Measurements from ENCODE around the gene GDE1. TPM values are rescaled to one million over a fixed set of nuclear protein-coding genes. Genes with fewer than 3 reads are reported as not detected.

Gene GDE1
- total and polyA plus RNA-seq, 7 experiments from 2014 or later = 16.6 to 27.6 (median 21.1) TPM

DNA sequence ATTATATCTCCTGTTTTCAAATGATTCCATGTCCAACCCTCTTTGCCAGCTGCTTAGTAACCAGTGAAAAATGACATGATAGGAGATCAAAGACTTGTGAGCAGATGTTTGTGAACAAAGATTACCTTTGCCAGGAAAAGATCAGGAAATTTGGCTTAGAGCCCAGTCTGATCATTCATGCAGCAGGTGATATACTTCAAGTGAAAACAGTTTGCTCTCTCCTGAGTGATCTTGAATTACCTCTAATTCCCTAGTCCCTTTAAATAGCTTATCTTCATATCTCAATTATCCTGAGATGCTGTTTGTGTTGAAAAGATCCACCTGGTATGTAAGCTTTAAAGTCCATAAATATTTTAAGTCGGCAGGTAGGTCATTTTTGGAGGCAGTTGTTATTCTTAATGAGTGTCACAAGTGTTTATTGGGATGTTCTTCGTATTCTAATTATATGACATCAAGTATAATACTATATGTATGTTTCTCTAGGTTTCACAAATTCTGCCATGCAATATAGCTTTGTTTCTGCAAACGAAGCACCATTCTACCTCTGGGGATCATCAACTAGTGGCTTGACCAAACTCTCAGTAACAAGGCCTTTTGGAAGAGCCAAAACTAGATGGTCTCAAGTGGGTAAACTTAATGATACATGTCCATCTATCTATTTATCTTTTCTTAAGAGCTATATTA, 20.4 kb upstream of the GDE1 start:
- no peaks in the 10 kb centered on the region for H3K9me3 ChIP-seq (ENCODE audit: control insufficient read depth in 2 of 3, low read length in 3 of 3)
- no peak for DNase-seq
- no peak overlapping the region for H3K4me3 Mint-ChIP-seq
- no peaks in the 10 kb centered on the region for H3K4me1 ChIP-seq (ENCODE audit: control insufficient read depth in 2 of 2, insufficient read depth in 2 of 2, low read length in 2 of 2)
- intact Hi-C loops (cut with micrococcal nuclease) = no loop called here
- ChIA-PET POLR2A (no interaction called here), CTCF (interaction anchor here (1.1 kb wide), 1 partner anchor 365 kb away, joined by 3 read pairs; no protein-coding TSS in a partner anchor)
- no peaks in the 10 kb centered on the region for H3K27me3 ChIP-seq (ENCODE audit: control insufficient read depth in 2 of 2, insufficient read depth in 2 of 2, low read length in 2 of 2)
- no peak overlapping the region for H3K27ac ChIP-seq (ENCODE audit: low read depth, low read length)
- H3K4me1 Mint-ChIP-seq = peaks cover 0 to 14% (median 0%) of the 10 kb centered on the region in 7 donors
- H3K36me3 Mint-ChIP-seq = peaks cover 8 to 45% (median 34%) of the 10 kb centered on the region in 5 donors
- no peaks in the 10 kb centered on the region for H3K27me3 Mint-ChIP-seq
- H3K4me3 ChIP-seq (ENCODE audit: low read length) = no peak overlapping the region
- no peak for ATAC-seq
- H3K27ac Mint-ChIP-seq = no peak overlapping the region
- H3K9me3 Mint-ChIP-seq = peaks cover 0 to 1% (median 0%) of the 10 kb centered on the region in 11 donors
- peaks cover 0 to 14% (median 0%) of the 10 kb centered on the region in 3 experiments for H3K36me3 ChIP-seq (ENCODE audit: control insufficient read depth in 2 of 3, insufficient read depth in 3 of 3, low read length in 3 of 3)

DNA sequence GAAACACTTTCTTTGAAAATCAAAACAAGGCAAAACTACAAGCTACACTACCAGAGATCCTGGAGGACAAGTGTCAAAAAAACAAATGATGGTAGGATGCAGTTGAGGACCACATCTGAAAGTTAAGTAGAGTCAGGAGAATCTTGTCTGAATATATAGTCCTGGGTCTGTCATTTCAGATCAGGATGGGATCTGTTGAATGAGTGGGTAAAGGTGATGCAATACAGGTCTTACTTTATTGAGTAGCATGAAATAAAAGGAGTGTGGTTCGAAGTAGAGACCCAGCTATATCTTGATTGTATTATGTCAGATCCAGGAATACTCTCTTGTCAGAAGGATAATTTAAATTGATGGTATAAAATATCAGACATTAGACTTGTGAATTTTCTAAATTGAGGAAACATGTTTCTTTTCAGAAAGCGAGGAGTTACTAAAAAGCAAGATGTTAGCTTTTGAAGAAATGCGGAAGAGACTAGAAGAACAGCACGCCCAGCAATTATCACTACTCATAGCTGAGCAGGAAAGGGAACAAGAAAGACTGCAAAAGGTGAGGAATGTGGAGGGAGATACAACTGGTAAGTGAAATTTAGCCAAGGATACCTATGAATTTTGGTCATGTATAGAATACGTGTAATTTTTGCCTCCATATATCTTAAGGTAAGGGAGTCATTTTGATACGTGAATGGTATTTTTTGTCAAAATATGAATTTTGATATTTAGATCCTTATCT, 18.5 kb upstream of the GDE1 start:
- H3K36me3 Mint-ChIP-seq = peaks cover 8 to 63% (median 44%) of the 10 kb centered on the region in 5 donors
- H3K27ac Mint-ChIP-seq = no peak overlapping the region
- ChIA-PET POLR2A (no interaction called here), CTCF (no interaction called here)
- intact Hi-C loops (cut with micrococcal nuclease) = no loop called here
- DNase-seq (no peak), ATAC-seq (no peak)
- H3K4me1 Mint-ChIP-seq = peaks cover 0 to 14% (median 0%) of the 10 kb centered on the region in 7 donors
- H3K9me3 ChIP-seq (ENCODE audit: control insufficient read depth in 2 of 3, low read length in 3 of 3) = no peaks in the 10 kb centered on the region
- H3K4me3 Mint-ChIP-seq = no peak overlapping the region
- no peaks in the 10 kb centered on the region for H3K27me3 Mint-ChIP-seq
- no peak overlapping the region for H3K27ac ChIP-seq (ENCODE audit: low read depth, low read length)
- no peaks in the 10 kb centered on the region for H3K27me3 ChIP-seq (ENCODE audit: control insufficient read depth in 2 of 2, insufficient read depth in 2 of 2, low read length in 2 of 2)
- no peak overlapping the region for H3K4me3 ChIP-seq (ENCODE audit: low read length)
- H3K4me1 ChIP-seq (ENCODE audit: control insufficient read depth in 2 of 2, insufficient read depth in 2 of 2, low read length in 2 of 2) = no peaks in the 10 kb centered on the region
- peaks cover 0 to 24% (median 3%) of the 10 kb centered on the region in 3 experiments for H3K36me3 ChIP-seq (ENCODE audit: control insufficient read depth in 2 of 3, insufficient read depth in 3 of 3, low read length in 3 of 3)
- peaks cover 0 to 1% (median 0%) of the 10 kb centered on the region in 11 donors for H3K9me3 Mint-ChIP-seq

DNA sequence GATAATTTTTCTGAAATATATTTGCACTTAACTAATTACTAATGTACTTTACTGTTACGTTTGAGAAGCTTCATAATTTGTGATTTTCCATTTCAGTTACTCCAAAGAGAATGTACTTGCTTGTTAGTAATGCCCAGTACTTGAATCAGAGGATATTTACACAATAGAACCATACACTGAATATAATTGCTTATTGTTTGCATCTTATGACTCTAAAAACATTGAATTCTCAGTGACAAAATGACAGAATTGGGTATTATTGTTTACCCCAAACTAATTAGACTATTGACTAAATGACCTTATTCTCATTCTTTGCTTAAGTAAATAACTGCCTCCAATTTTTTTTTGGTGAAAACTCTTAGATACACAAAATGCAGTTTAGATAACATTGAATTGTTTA, 10.7 kb upstream of the GDE1 start:
- Mint-ChIP-seq H3K36me3 (peaks cover 0 to 45% (median 21%) of the 10 kb centered on the region in 5 donors), H3K4me1 (peaks cover 0 to 14% (median 0%) of the 10 kb centered on the region in 7 donors), H3K27ac (no peak overlapping the region), H3K4me3 (no peak overlapping the region), H3K9me3 (no peaks in the 10 kb centered on the region), H3K27me3 (no peaks in the 10 kb centered on the region)
- no peaks in the 10 kb centered on the region for H3K9me3 ChIP-seq (ENCODE audit: control insufficient read depth in 2 of 3, low read length in 3 of 3)
- ChIA-PET POLR2A (no interaction called here), CTCF (no interaction called here)
- DNase-seq (no peak), ATAC-seq (no peak)
- H3K27ac ChIP-seq (ENCODE audit: low read depth, low read length) = no peak overlapping the region
- peaks cover 0 to 26% (median 8%) of the 10 kb centered on the region in 3 experiments for H3K36me3 ChIP-seq (ENCODE audit: control insufficient read depth in 2 of 3, insufficient read depth in 3 of 3, low read length in 3 of 3)
- no peaks in the 10 kb centered on the region for H3K4me1 ChIP-seq (ENCODE audit: control insufficient read depth in 2 of 2, insufficient read depth in 2 of 2, low read length in 2 of 2)
- H3K27me3 ChIP-seq (ENCODE audit: control insufficient read depth in 2 of 2, insufficient read depth in 2 of 2, low read length in 2 of 2) = no peaks in the 10 kb centered on the region
- no peak overlapping the region for H3K4me3 ChIP-seq (ENCODE audit: low read length)
- intact Hi-C loops (cut with micrococcal nuclease) = no loop called here

DNA sequence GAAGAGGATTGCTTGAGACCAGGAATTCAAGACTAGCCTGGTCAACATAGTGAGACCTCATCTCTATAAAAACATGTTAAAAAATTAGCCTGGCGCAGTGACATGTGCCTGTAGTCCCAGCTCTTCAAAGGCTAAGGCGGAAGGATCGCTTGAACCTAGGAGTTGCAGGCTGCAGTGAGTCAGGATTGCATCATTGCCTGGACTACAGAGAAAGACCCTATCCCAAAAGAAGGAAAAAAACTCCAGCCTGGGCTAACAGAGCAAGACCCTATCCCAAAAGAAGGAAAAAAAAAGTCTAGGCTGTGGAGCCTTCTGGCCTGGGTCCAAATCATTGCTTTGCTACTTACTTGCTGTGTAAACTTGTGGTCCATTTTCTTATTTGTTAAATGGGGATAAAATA, 6.8 kb upstream of the GDE1 start:
- no peak overlapping the region for H3K27ac ChIP-seq (ENCODE audit: low read depth, low read length)
- Mint-ChIP-seq H3K4me3 (no peak overlapping the region), H3K4me1 (peaks cover 13 to 35% (median 19%) of the 10 kb centered on the region in 7 donors), H3K9me3 (no peaks in the 10 kb centered on the region), H3K27me3 (no peaks in the 10 kb centered on the region), H3K36me3 (peaks cover 2 to 26% (median 17%) of the 10 kb centered on the region in 5 donors), H3K27ac (no peak overlapping the region)
- ATAC-seq = no peak
- ChIA-PET CTCF (no interaction called here), POLR2A (no interaction called here)
- intact Hi-C loops (cut with micrococcal nuclease) = loop anchor here in 1 of 2 donors (10.0 kb wide), 1 partner anchor 1976 kb away; no protein-coding TSS in a partner anchor
- peaks cover 0 to 10% of the 10 kb centered on the region in 2 donors for H3K4me1 ChIP-seq (ENCODE audit: control insufficient read depth in 2 of 2, insufficient read depth in 2 of 2, low read length in 2 of 2)
- no peaks in the 10 kb centered on the region for H3K27me3 ChIP-seq (ENCODE audit: control insufficient read depth in 2 of 2, insufficient read depth in 2 of 2, low read length in 2 of 2)
- H3K4me3 ChIP-seq (ENCODE audit: low read length) = no peak overlapping the region
- H3K9me3 ChIP-seq (ENCODE audit: control insufficient read depth in 2 of 3, low read length in 3 of 3) = no peaks in the 10 kb centered on the region
- DNase-seq = no peak
- peaks cover 0 to 21% (median 4%) of the 10 kb centered on the region in 3 experiments for H3K36me3 ChIP-seq (ENCODE audit: control insufficient read depth in 2 of 3, insufficient read depth in 3 of 3, low read length in 3 of 3)

GRCh38 chr16:19527161-19527560, 5.3 kb upstream of the GDE1 start:
- DNase-seq (no peak), ATAC-seq (no peak)
- H3K9me3 Mint-ChIP-seq = no peaks in the 10 kb centered on the region
- peaks cover 17 to 34% (median 27%) of the 10 kb centered on the region in 7 donors for H3K4me1 Mint-ChIP-seq
- no peaks in the 10 kb centered on the region for H3K27me3 Mint-ChIP-seq
- POLR2A ChIA-PET = no interaction called here
- Histone ChIP-seq H3K4me3 (ENCODE audit: low read length) (no peak overlapping the region), H3K4me1 (ENCODE audit: control insufficient read depth in 2 of 2, insufficient read depth in 2 of 2, low read length in 2 of 2) (peaks cover 5 to 20% of the 10 kb centered on the region in 2 donors), H3K36me3 (ENCODE audit: control insufficient read depth in 2 of 3, insufficient read depth in 3 of 3, low read length in 3 of 3) (peaks cover 0 to 16% (median 0%) of the 10 kb centered on the region in 3 experiments), H3K27ac (ENCODE audit: low read depth, low read length) (no peak overlapping the region), H3K9me3 (ENCODE audit: control insufficient read depth in 2 of 3, low read length in 3 of 3) (no peaks in the 10 kb centered on the region), H3K27me3 (ENCODE audit: control insufficient read depth in 2 of 2, insufficient read depth in 2 of 2, low read length in 2 of 2) (no peaks in the 10 kb centered on the region)
- H3K36me3 Mint-ChIP-seq = peaks cover 2 to 18% (median 10%) of the 10 kb centered on the region in 5 donors
- CTCF ChIA-PET = no interaction called here
- intact Hi-C loops (cut with micrococcal nuclease) = loop anchor here in 1 of 2 donors (10.0 kb wide), 1 partner anchor 1978 kb away; no protein-coding TSS in a partner anchor
- no peak overlapping the region for H3K27ac Mint-ChIP-seq
- H3K4me3 Mint-ChIP-seq = no peak overlapping the region

GRCh38 chr16:19525385-19525723, 3.5 kb upstream of the GDE1 start:
- intact Hi-C loops (cut with micrococcal nuclease) = loop anchor here in 1 of 2 donors (10.0 kb wide), 1 partner anchor 1979 kb away; no protein-coding TSS in a partner anchor
- Histone ChIP-seq H3K27me3 (ENCODE audit: control insufficient read depth in 2 of 2, insufficient read depth in 2 of 2, low read length in 2 of 2) (no peaks in the 10 kb centered on the region), H3K27ac (ENCODE audit: low read depth, low read length) (no peak overlapping the region), H3K4me3 (ENCODE audit: low read length) (peak overlapping the region; percentile 89), H3K4me1 (ENCODE audit: control insufficient read depth in 2 of 2, insufficient read depth in 2 of 2, low read length in 2 of 2) (peaks cover 15 to 30% of the 10 kb centered on the region in 2 donors), H3K36me3 (ENCODE audit: control insufficient read depth in 2 of 3, insufficient read depth in 3 of 3, low read length in 3 of 3) (peaks cover 0 to 18% (median 0%) of the 10 kb centered on the region in 3 experiments), H3K9me3 (ENCODE audit: control insufficient read depth in 2 of 3, low read length in 3 of 3) (no peaks in the 10 kb centered on the region)
- POLR2A ChIA-PET = interaction anchor here (0.5 to 3.7 kb wide), 3 partner anchors 23 to 381 kb away, joined by 4 to 37 read pairs (median 5); partner anchors contain the start of gene VPS35L
- peaks cover 0 to 13% (median 8%) of the 10 kb centered on the region in 5 donors for H3K36me3 Mint-ChIP-seq
- ATAC-seq = no peak
- H3K27ac Mint-ChIP-seq = peak overlapping the region in 5 of 9 donors; percentile 23 to 95 (median 83)
- DNase-seq = no peak
- CTCF ChIA-PET = interaction anchor here (1.0 to 2.3 kb wide), 4 partner anchors 22 to 382 kb away, joined by 3 to 19 read pairs (median 5); partner anchors contain the start of gene VPS35L
- no peaks in the 10 kb centered on the region for H3K27me3 Mint-ChIP-seq
- peaks cover 30 to 47% (median 41%) of the 10 kb centered on the region in 7 donors for H3K4me1 Mint-ChIP-seq
- H3K4me3 Mint-ChIP-seq = peak overlapping the region; percentile 92 to 100 (median 97)
- H3K9me3 Mint-ChIP-seq = no peaks in the 10 kb centered on the region
